Measurements from ENCODE around the gene HMOX1.

DNA sequence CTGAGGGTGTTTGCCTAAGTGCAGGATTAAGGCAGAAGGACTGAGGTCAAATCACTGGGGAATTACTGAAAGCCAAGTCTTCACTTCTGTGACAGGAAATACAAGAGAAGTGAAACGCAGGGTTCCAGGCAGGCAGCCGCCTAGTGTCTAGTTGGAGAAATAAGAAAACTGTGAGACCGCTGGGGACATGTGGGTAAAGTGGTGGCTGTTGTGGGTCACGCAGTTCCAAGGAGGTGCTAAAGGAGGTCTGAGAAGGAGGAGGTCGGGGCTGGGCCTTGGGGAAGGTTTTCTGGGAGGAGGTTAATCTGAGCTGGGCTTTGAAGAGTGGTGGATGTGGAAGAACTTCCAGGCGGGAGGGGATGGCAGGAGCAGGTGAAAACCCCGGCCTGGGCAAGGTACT lies 30.2 kb downstream of the HMOX1 start:
- TF ChIP-seq POLR2A (IDR thresholded peaks at IDR 0.05; ENCODE audit: low read depth, low read length) (no peak; the same call in 1 of the 2 replicates), POLR2AphosphoS5 (IDR thresholded peaks at IDR 0.05; ENCODE audit: low read depth, low read length) (no peak)
